GM12872 (cell line): ENCODE results near the gene UGT1A7.

Source experiments
- CTCF ChIP-seq: IDR thresholded peaks from 3 replicates; pipeline ENCODE4 v1.5.1; 2011; ENCODE audit warnings: low read depth, mild to moderate bottlenecking, low read length, moderate library complexity; ENCODE audit not compliant: insufficient read depth

The UGT1A7 gene

GRCh38 chr2:233816334-233816733 is 134.6 kb downstream of the UGT1A7 start:
- no peak for TF ChIP-seq CTCF

GRCh38 chr2:233816771-233817170 is 135.1 kb downstream of the UGT1A7 start:
- no peak for TF ChIP-seq CTCF

- no peak for TF ChIP-seq CTCF
These were observed 135.7 kb downstream of the UGT1A7 start for GRCh38 chr2:233817361-233817911.

GRCh38 chr2:233817995-233818638 is 136.4 kb downstream of the UGT1A7 start:
- TF ChIP-seq CTCF = no peak

GRCh38 chr2:233818639-233819621 is 137.2 kb downstream of the UGT1A7 start:
- no peak for TF ChIP-seq CTCF

- TF ChIP-seq CTCF = no peak
These were observed 138.4 kb downstream of the UGT1A7 start for GRCh38 chr2:233819884-233820773.
